Astrocyte of the cerebellum (primary cell): ENCODE measurements around the gene CLEC5A.

Experiments used
- DNase-seq: peaks from one replicate; pipeline ENCODE4 v3.0.0-alpha.2; 2011; ENCODE audit warnings: low read depth
- H3K4me3 ChIP-seq: 2 replicates; pipeline ENCODE4 v1.5.1; 2011; ENCODE audit warnings: mild to moderate bottlenecking, low read depth, low read length, moderate library complexity
- in situ Hi-C: cut with HindIII; loops from 2 replicates; pipeline ENCODE4 v1.10.0; 2017; ENCODE audit warnings: low sequenced_read_pairs
- TF ChIP-seq, protein P1 (sequence below): IDR thresholded peaks from 2 replicates; pipeline ENCODE4 v1.5.1; 2012; ENCODE audit warnings: low read length, low read depth, moderate library complexity, mild to moderate bottlenecking; ENCODE audit errors: missing control alignments

The CLEC5A gene

GRCh38 chr7:141891336-141891735 lies 55.4 kb downstream of the CLEC5A start:
- DNase-seq = no peak
- no peak overlapping the region for H3K4me3 ChIP-seq
- in situ Hi-C loops = no loop called here
- TF ChIP-seq, protein P1, sequence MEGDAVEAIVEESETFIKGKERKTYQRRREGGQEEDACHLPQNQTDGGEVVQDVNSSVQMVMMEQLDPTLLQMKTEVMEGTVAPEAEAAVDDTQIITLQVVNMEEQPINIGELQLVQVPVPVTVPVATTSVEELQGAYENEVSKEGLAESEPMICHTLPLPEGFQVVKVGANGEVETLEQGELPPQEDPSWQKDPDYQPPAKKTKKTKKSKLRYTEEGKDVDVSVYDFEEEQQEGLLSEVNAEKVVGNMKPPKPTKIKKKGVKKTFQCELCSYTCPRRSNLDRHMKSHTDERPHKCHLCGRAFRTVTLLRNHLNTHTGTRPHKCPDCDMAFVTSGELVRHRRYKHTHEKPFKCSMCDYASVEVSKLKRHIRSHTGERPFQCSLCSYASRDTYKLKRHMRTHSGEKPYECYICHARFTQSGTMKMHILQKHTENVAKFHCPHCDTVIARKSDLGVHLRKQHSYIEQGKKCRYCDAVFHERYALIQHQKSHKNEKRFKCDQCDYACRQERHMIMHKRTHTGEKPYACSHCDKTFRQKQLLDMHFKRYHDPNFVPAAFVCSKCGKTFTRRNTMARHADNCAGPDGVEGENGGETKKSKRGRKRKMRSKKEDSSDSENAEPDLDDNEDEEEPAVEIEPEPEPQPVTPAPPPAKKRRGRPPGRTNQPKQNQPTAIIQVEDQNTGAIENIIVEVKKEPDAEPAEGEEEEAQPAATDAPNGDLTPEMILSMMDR = no peak

- in situ Hi-C loops = no loop called here
- no peak overlapping the region for H3K4me3 ChIP-seq
- DNase-seq = no peak
- TF ChIP-seq, protein P1 = no peak
These were observed 57.5 kb downstream of the CLEC5A start for GRCh38 chr7:141889321-141889720.

GRCh38 chr7:141884539-141885225 lies 62.1 kb downstream of the CLEC5A start:
- in situ Hi-C loops = no loop called here
- TF ChIP-seq, protein P1 = no peak
- DNase-seq = no peak
- no peak overlapping the region for H3K4me3 ChIP-seq

- TF ChIP-seq, protein P1 = no peak
- DNase-seq = no peak
- no peak overlapping the region for H3K4me3 ChIP-seq
- in situ Hi-C loops = no loop called here
These were observed 65.8 kb downstream of the CLEC5A start for GRCh38 chr7:141880960-141881359.

DNA sequence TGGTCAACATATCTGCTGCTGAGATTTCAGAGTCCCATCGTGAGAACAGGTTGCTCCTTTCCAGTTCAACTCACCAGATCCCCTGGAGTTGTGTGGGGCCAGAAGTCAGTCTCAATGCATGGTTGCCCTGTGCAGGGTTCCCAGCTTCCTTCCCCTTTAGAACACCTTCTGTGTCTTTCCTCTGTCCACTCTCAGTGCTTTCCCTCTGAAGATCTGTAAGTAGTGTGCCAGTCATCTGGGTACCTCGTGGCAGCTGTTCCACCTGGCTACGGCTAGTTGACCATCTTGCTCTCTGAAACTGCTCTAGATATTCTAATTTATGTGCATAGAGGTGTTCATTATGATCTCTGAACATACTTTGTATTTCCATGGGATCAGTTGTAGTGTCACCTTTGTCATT lies 69.4 kb downstream of the CLEC5A start:
- no peak for DNase-seq
- in situ Hi-C loops = no loop called here
- TF ChIP-seq, protein P1 = no peak
- H3K4me3 ChIP-seq = no peak overlapping the region
